ENCODE measurements around the gene KCNJ8.

Gene KCNJ8

GRCh38 chr12:21759737-21760136 is 14.8 kb downstream of the KCNJ8 start:
- H3K36me3 ChIP-seq (replicated peaks; ENCODE audit: insufficient read depth, low read length): no peaks in the 10 kb centered on the region
- no peaks in the 10 kb centered on the region for H3K27me3 ChIP-seq (replicated peaks; ENCODE audit: insufficient read depth, low read length)
- no peak overlapping the region for H2AFZ ChIP-seq (ENCODE audit: low read length)
- no peaks in the 10 kb centered on the region for H3K9me2 ChIP-seq (replicated peaks; ENCODE audit: insufficient read depth, low read length)
- no peak for DNase-seq
- TF ChIP-seq EZH2phosphoT487 (IDR thresholded peaks at IDR 0.05; ENCODE audit: low read length) (no peak), EZH2 (optimal IDR thresholded peaks at IDR 0.05; ENCODE audit: low read depth, low read length) (no peak)
- TF ChIP-seq, protein P1, sequence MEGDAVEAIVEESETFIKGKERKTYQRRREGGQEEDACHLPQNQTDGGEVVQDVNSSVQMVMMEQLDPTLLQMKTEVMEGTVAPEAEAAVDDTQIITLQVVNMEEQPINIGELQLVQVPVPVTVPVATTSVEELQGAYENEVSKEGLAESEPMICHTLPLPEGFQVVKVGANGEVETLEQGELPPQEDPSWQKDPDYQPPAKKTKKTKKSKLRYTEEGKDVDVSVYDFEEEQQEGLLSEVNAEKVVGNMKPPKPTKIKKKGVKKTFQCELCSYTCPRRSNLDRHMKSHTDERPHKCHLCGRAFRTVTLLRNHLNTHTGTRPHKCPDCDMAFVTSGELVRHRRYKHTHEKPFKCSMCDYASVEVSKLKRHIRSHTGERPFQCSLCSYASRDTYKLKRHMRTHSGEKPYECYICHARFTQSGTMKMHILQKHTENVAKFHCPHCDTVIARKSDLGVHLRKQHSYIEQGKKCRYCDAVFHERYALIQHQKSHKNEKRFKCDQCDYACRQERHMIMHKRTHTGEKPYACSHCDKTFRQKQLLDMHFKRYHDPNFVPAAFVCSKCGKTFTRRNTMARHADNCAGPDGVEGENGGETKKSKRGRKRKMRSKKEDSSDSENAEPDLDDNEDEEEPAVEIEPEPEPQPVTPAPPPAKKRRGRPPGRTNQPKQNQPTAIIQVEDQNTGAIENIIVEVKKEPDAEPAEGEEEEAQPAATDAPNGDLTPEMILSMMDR (IDR thresholded peaks at IDR 0.05; ENCODE audit: low read length): no peak
- H3K79me2 ChIP-seq (ENCODE audit: low read length): no peaks in the 10 kb centered on the region
- no peak overlapping the region for H3K4me2 ChIP-seq (ENCODE audit: low read depth, low read length)
- H3K9ac ChIP-seq (ENCODE audit: low read length): no peak overlapping the region
- H3K4me3 ChIP-seq (ENCODE audit: low read length): no peak overlapping the region
- no peaks in the 10 kb centered on the region for H3K4me1 ChIP-seq (ENCODE audit: low read length)
- H3K9me3 ChIP-seq (replicated peaks; ENCODE audit: insufficient read depth, low read length): no peaks in the 10 kb centered on the region
- no peak overlapping the region for H3K27ac ChIP-seq (ENCODE audit: low read length)
- no peaks in the 10 kb centered on the region for H3F3A ChIP-seq (ENCODE audit: insufficient read depth, low read length)
- H4K20me1 ChIP-seq (ENCODE audit: insufficient read depth, low read length): no peaks in the 10 kb centered on the region

DNA sequence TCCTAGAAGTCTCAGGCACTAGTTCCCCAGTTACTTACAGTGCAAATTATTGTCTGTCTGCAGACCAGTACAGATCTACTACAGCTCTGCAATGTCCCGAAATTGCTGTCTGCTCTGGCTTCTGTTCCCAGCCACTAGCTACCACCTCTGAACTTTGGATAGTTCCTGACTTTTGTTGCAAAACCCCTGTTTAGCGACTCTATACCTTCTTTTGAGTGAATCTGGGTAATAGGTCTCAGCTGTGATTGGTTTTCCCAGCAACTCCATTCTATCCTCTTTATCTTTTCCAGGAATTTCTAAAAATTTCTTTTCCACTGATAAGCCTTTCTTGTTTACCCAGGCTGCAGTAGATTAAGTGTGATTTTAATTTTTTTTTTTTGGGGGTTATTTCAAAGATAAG is 16.8 kb downstream of the KCNJ8 start:
- no peak overlapping the region for H3K9ac ChIP-seq (ENCODE audit: low read length)
- H3K4me3 ChIP-seq (ENCODE audit: low read length): no peak overlapping the region
- no peak overlapping the region for H2AFZ ChIP-seq (ENCODE audit: low read length)
- H3K4me1 ChIP-seq (ENCODE audit: low read length): no peaks in the 10 kb centered on the region
- H3K9me3 ChIP-seq (replicated peaks; ENCODE audit: insufficient read depth, low read length): no peaks in the 10 kb centered on the region
- no peaks in the 10 kb centered on the region for H3K9me2 ChIP-seq (replicated peaks; ENCODE audit: insufficient read depth, low read length)
- no peak overlapping the region for H3K4me2 ChIP-seq (ENCODE audit: low read depth, low read length)
- H4K20me1 ChIP-seq (ENCODE audit: insufficient read depth, low read length): no peaks in the 10 kb centered on the region
- H3K27ac ChIP-seq (ENCODE audit: low read length): no peak overlapping the region
- no peaks in the 10 kb centered on the region for H3K36me3 ChIP-seq (replicated peaks; ENCODE audit: insufficient read depth, low read length)
- DNase-seq: no peak
- TF ChIP-seq, protein P1 (IDR thresholded peaks at IDR 0.05; ENCODE audit: low read length): no peak
- TF ChIP-seq EZH2 (optimal IDR thresholded peaks at IDR 0.05; ENCODE audit: low read depth, low read length): no peak
- TF ChIP-seq EZH2phosphoT487 (IDR thresholded peaks at IDR 0.05; ENCODE audit: low read length): no peak
- H3K27me3 ChIP-seq (replicated peaks; ENCODE audit: insufficient read depth, low read length): no peaks in the 10 kb centered on the region
- no peaks in the 10 kb centered on the region for H3K79me2 ChIP-seq (ENCODE audit: low read length)
- H3F3A ChIP-seq (ENCODE audit: insufficient read depth, low read length): no peaks in the 10 kb centered on the region

DNA sequence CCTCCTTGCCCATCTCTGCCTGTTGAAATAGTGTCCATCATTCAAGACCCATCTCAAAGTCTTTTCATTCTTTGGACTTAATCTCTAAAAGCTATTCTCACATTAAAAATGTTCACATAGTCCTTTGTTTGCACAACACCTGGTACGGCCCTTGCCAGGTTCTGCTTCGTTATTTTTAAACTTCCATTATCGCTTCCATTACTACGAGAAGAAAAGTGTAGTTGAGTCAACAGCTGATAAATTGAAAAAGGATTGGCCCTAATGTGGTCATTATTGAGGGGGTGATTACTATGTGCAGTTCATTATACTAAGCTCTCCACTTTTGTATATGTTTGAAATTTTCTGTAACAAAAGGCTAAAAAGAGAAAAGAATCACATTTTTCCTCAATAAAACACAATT is 17.8 kb downstream of the KCNJ8 start:
- Histone ChIP-seq H3K4me2 (ENCODE audit: low read depth, low read length) (no peak overlapping the region), H3K36me3 (replicated peaks; ENCODE audit: insufficient read depth, low read length) (no peaks in the 10 kb centered on the region), H3K9me3 (replicated peaks; ENCODE audit: insufficient read depth, low read length) (no peaks in the 10 kb centered on the region), H2AFZ (ENCODE audit: low read length) (no peak overlapping the region), H3F3A (ENCODE audit: insufficient read depth, low read length) (no peaks in the 10 kb centered on the region), H4K20me1 (ENCODE audit: insufficient read depth, low read length) (no peaks in the 10 kb centered on the region), H3K9ac (ENCODE audit: low read length) (no peak overlapping the region), H3K27ac (ENCODE audit: low read length) (no peak overlapping the region), H3K4me3 (ENCODE audit: low read length) (no peak overlapping the region), H3K9me2 (replicated peaks; ENCODE audit: insufficient read depth, low read length) (no peaks in the 10 kb centered on the region), H3K79me2 (ENCODE audit: low read length) (no peaks in the 10 kb centered on the region), H3K4me1 (ENCODE audit: low read length) (no peaks in the 10 kb centered on the region), H3K27me3 (replicated peaks; ENCODE audit: insufficient read depth, low read length) (no peaks in the 10 kb centered on the region)
- no peak for DNase-seq
- TF ChIP-seq EZH2phosphoT487 (IDR thresholded peaks at IDR 0.05; ENCODE audit: low read length) (no peak), EZH2 (optimal IDR thresholded peaks at IDR 0.05; ENCODE audit: low read depth, low read length) (no peak)
- TF ChIP-seq, protein P1 (IDR thresholded peaks at IDR 0.05; ENCODE audit: low read length): no peak
